Smooth muscle cell (in vitro differentiated cells): ENCODE results near the gene E2F4. TPM values are rescaled to one million over a fixed set of nuclear protein-coding genes. Genes with fewer than 3 reads are reported as not detected.

ENCODE experiments used
- DNase-seq: peaks from one replicate; lab custom pipeline; 2025; ENCODE audit not compliant: unreplicated experiment; lab: John Stamatoyannopoulos, UW
- H2AFZ ChIP-seq: fragments of 200-600 bp; sonication (generic); 2 replicates; pipeline ENCODE4 v1.6.0; 2016; ENCODE audit warnings: antibody characterized with exemption, low read depth, mild to moderate bottlenecking
- H3F3A ChIP-seq: fragments of 200-600 bp; sonication (generic); 2 replicates; pipeline ENCODE4 v1.6.0; 2017; ENCODE audit warnings: antibody characterized with exemption, low read depth
- H3K27ac ChIP-seq: fragments of 200-600 bp; sonication (generic); 2 replicates; pipeline ENCODE4 v1.5.1; 2016; ENCODE audit warnings: low read depth, mild to moderate bottlenecking
- H3K27me3 ChIP-seq: fragments of 200-600 bp; sonication (generic); 2 replicates; pipeline ENCODE4 v1.6.1; 2016; ENCODE audit warnings: low read depth, mild to moderate bottlenecking
- H3K36me3 ChIP-seq: fragments of 200-600 bp; sonication (generic); 2 replicates; pipeline ENCODE4 v1.5.1; 2016; ENCODE audit warnings: low read depth
- H3K4me1 ChIP-seq: fragments of 200-600 bp; sonication (generic); 2 replicates; pipeline ENCODE4 v1.5.1; 2016; ENCODE audit warnings: low read depth
- H3K4me2 ChIP-seq: fragments of 200-600 bp; sonication (generic); 2 replicates; pipeline ENCODE4 v1.6.0; 2016; ENCODE audit warnings: mild to moderate bottlenecking
- H3K4me3 ChIP-seq: fragments of 200-600 bp; sonication (generic); 2 replicates; pipeline ENCODE4 v1.5.1; 2016; ENCODE audit warnings: mild to moderate bottlenecking
- H3K79me2 ChIP-seq: fragments of 200-600 bp; sonication (generic); 2 replicates; pipeline ENCODE4 v1.6.0; 2016; ENCODE audit warnings: low read depth, mild to moderate bottlenecking
- H3K9ac ChIP-seq: fragments of 200-600 bp; sonication (generic); 2 replicates; pipeline ENCODE4 v1.6.0; 2016; ENCODE audit warnings: low read depth
- H3K9me3 ChIP-seq: fragments of 200-600 bp; sonication (generic); replicated peaks from 2 replicates; pipeline ENCODE4 v1.5.1; 2016; ENCODE audit warnings: low read depth
- H4K20me1 ChIP-seq: fragments of 200-600 bp; sonication (generic); 2 replicates; pipeline ENCODE4 v1.6.0; 2016; ENCODE audit warnings: low read depth
- WGBS: methylation state at CpG from one replicate; pipeline ENCODE4 v1.1.7; 2016; ENCODE audit warnings: low lambda C conversion rate; 5-methylcytosine and 5-hydroxymethylcytosine counted together
- polyA plus RNA-seq: library from polyadenylated mRNA; unstranded; fragments of >200 nt; fragmentation: Nextera tagmentation; extraction: Ambion mirVana; gene quantifications from 2 replicates; pipeline ENCODE4 v1.2.1, GENCODE V29; 2016
- total RNA-seq: library from RNA; depleted of rRNA; stranded (reverse); fragments of >200 nt; gene quantifications from 2 replicates; pipeline ENCODE4 v1.2.3, GENCODE V29; 2014
- TF ChIP-seq, protein P1 (sequence below): fragments of 200-600 bp; sonication (generic); IDR thresholded peaks from 2 replicates; pipeline ENCODE4 v1.5.1; 2017; ENCODE audit warnings: borderline replicate concordance, mild to moderate bottlenecking, antibody characterized with exemption; ENCODE audit not compliant: insufficient read depth, poor library complexity, severe bottlenecking

The E2F4 gene
- total and polyA plus RNA-seq, 2 experiments from 2014 or later: 49.9 to 53.8 TPM

DNA sequence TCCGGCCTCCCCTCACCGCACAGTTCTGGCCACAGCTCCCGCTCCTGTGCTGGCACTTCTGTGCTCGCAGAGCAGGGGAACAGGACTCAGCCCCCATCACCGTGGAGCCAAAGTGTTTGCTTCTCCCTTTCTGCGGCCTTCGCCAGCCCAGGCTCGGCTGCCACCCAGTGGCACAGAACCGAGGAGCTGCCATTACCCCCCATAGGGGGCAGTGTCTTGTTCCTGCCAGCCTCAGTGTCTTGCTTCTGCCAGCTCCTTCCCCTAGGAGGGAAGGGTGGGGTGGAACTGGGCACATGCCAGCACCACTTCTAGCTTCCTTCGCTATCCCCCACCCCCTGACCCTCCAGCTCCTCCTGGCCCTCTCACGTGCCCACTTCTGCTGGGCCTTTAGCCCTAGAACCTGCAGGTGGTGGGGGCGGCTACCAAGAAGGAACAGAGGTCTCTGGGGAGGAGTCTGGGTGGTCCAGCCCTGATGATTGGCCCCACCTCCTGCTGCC, 6.3 kb downstream of the E2F4 start:
- Histone ChIP-seq H2AFZ (no peak overlapping the region), H3K36me3 (no peaks in the 10 kb centered on the region), H3F3A (peaks cover 7% of the 10 kb centered on the region), H3K9ac (no peak overlapping the region), H3K27ac (no peak overlapping the region), H3K9me3 (no peaks in the 10 kb centered on the region), H3K27me3 (no peaks in the 10 kb centered on the region), H3K4me2 (no peak overlapping the region), H3K4me3 (no peak overlapping the region), H4K20me1 (peaks cover 38% of the 10 kb centered on the region), H3K79me2 (peaks cover 12% of the 10 kb centered on the region), H3K4me1 (peaks cover 4% of the 10 kb centered on the region)
- TF ChIP-seq, protein P1, sequence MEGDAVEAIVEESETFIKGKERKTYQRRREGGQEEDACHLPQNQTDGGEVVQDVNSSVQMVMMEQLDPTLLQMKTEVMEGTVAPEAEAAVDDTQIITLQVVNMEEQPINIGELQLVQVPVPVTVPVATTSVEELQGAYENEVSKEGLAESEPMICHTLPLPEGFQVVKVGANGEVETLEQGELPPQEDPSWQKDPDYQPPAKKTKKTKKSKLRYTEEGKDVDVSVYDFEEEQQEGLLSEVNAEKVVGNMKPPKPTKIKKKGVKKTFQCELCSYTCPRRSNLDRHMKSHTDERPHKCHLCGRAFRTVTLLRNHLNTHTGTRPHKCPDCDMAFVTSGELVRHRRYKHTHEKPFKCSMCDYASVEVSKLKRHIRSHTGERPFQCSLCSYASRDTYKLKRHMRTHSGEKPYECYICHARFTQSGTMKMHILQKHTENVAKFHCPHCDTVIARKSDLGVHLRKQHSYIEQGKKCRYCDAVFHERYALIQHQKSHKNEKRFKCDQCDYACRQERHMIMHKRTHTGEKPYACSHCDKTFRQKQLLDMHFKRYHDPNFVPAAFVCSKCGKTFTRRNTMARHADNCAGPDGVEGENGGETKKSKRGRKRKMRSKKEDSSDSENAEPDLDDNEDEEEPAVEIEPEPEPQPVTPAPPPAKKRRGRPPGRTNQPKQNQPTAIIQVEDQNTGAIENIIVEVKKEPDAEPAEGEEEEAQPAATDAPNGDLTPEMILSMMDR: peak; percentile 40
- 84% methylated on average over 10 of the region's 12 CpGs for WGBS
- no peak for DNase-seq

DNA sequence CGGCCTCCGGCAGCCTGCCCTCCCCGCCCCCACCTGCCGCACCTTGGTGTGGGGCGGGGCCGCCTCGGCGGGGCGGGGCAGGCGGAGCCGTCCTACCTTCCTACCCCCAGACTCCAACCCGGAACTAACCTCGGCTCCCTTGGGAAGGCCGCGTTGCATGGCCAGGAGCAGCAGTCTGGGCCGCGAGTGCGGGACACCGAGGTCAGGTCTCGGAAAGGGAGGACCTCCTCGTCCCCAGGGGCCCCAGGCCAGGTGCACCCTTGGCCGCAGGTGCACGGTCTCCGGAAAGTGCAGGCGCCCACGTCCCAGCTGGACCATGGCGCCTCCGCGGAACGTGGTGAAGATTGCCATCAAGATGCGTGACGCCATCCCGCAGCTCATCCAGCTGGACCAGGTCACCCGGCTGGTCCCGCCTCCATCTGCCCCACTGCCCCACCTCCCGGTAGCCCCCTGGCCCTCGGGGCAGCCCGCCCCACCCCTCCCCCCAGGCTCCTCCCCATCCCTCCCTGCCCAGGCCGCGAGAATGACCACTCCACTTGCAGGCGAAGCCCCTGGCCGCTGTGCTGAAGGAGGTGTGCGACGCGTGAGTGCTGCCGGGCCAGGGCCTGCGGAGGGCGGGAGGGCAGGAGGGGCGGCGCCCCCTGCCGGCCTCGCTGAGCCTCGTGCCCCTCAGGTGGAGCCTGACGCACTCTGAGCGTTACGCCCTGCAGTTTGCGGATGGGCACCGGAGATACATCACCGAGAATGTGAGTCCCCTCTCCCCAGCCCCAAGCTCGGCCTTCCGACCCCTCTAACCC, 7.3 kb downstream of the E2F4 start, which contains the start of gene ELMO3:
Gene ELMO3, plus strand, starts transcription at position 121 of the 797 bp plus-strand sequence. Its CDS starts 196 bp downstream, at position 317.
- H3K27me3 ChIP-seq: no peaks in the 10 kb centered on the region
- TF ChIP-seq, protein P1: peak; percentile 56
- H3K36me3 ChIP-seq: no peaks in the 10 kb centered on the region
- DNase-seq: no peak
- H3F3A ChIP-seq: peaks cover 7% of the 10 kb centered on the region
- no peaks in the 10 kb centered on the region for H3K4me1 ChIP-seq
- no peak within 1 kb of the TSS for H2AFZ ChIP-seq
- H3K27ac ChIP-seq: no peak within 1 kb of the TSS
- peak within 1 kb of the TSS; percentile 73 for H3K4me2 ChIP-seq
- peaks cover 2% of the 10 kb centered on the region for H3K79me2 ChIP-seq
- no peaks in the 10 kb centered on the region for H3K9me3 ChIP-seq
- peak within 1 kb of the TSS; percentile 34 for H3K4me3 ChIP-seq
- 21% methylated on average over 26 of the region's 61 CpGs for WGBS
- peaks cover 31% of the 10 kb centered on the region for H4K20me1 ChIP-seq
- H3K9ac ChIP-seq: no peak within 1 kb of the TSS

DNA sequence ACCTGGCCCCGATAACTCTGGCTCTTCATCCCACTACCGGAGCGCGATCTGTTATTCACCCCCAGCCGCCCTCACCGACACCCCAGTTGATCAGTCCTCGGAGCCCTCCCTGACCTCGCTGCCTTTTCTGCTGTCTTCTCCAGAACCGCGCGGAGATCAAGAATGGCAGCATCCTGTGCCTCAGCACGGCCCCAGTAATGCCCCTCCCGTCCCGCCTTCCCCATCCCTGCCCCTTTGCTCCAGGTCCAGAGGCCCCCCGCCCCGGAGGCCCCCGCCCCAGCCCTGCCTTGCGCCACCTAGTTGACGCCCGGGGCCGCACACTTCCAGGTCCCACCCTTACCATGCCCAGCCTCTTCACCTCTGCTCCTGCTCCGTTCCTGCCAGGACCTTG, 7.8 kb downstream of the E2F4 start:
- peak overlapping the region; percentile 73 for H3K4me2 ChIP-seq
- no peak overlapping the region for H3K9ac ChIP-seq
- no peak overlapping the region for H2AFZ ChIP-seq
- peaks cover 7% of the 10 kb centered on the region for H3F3A ChIP-seq
- 19% methylated on average over 17 of the region's 22 CpGs for WGBS
- peak overlapping the region; percentile 34 for H3K4me3 ChIP-seq
- no peaks in the 10 kb centered on the region for H3K27me3 ChIP-seq
- no peaks in the 10 kb centered on the region for H3K79me2 ChIP-seq
- no peak for DNase-seq
- H3K4me1 ChIP-seq: no peaks in the 10 kb centered on the region
- no peaks in the 10 kb centered on the region for H3K9me3 ChIP-seq
- peaks cover 31% of the 10 kb centered on the region for H4K20me1 ChIP-seq
- no peak overlapping the region for H3K27ac ChIP-seq
- no peaks in the 10 kb centered on the region for H3K36me3 ChIP-seq
- TF ChIP-seq, protein P1: peak; percentile 3
